Astrocyte (in vitro differentiated cells and primary cell): ENCODE results near the gene SDR39U1. TPM values are rescaled to one million over a fixed set of nuclear protein-coding genes. Genes with fewer than 3 reads are reported as not detected.

ENCODE experiments used
- DNase-seq: peaks from one replicate; pipeline ENCODE4 v3.0.0-alpha.2; 2010; ENCODE audit warnings: low read depth
- FAIRE-seq: peaks from 2 replicates; lab custom pipeline; 2011; peaks lifted over from hg19 to GRCh38; lab: Jason Lieb, UNC
- H2AFZ ChIP-seq: 2 replicates; pipeline ENCODE4 v1.6.0; 2012; ENCODE audit warnings: low read depth, low read length, inconsistent platforms
- H3K27ac ChIP-seq: 2 replicates; pipeline ENCODE4 v1.5.1; 2011; ENCODE audit warnings: low read depth, low read length, inconsistent platforms
- H3K27me3 ChIP-seq: 2 replicates; pipeline ENCODE4 v1.6.0; 2011; ENCODE audit warnings: low read length, inconsistent platforms; ENCODE audit not compliant: insufficient read depth
- H3K36me3 ChIP-seq: 2 replicates; pipeline ENCODE4 v1.5.1; 2011; ENCODE audit warnings: low read length, inconsistent platforms; ENCODE audit not compliant: insufficient read depth
- H3K4me1 ChIP-seq: 2 replicates; pipeline ENCODE4 v1.5.1; 2011; ENCODE audit warnings: low read length, inconsistent platforms; ENCODE audit not compliant: insufficient read depth
- H3K4me2 ChIP-seq: 2 replicates; pipeline ENCODE4 v1.6.0; 2012; ENCODE audit warnings: low read length, inconsistent platforms
- H3K4me3 ChIP-seq: 2 replicates; pipeline ENCODE4 v1.5.1; 2011; ENCODE audit warnings: low read depth, mild to moderate bottlenecking, low read length, inconsistent platforms; ENCODE audit not compliant: insufficient read depth
- H3K79me2 ChIP-seq: 2 replicates; pipeline ENCODE4 v1.6.0; 2012; ENCODE audit warnings: mild to moderate bottlenecking, low read length, inconsistent platforms; ENCODE audit not compliant: insufficient read depth
- H3K9ac ChIP-seq: 2 replicates; pipeline ENCODE4 v1.6.0; 2012; ENCODE audit warnings: mild to moderate bottlenecking, low read length, inconsistent platforms
- H3K9me3 ChIP-seq: 2 replicates; pipeline ENCODE4 v1.5.1; 2012; ENCODE audit warnings: low read depth, mild to moderate bottlenecking, low read length, inconsistent platforms; ENCODE audit not compliant: insufficient read depth
- H4K20me1 ChIP-seq: 2 replicates; pipeline ENCODE4 v1.6.0; 2012; ENCODE audit warnings: low read length, inconsistent platforms; ENCODE audit not compliant: insufficient read depth
- H3K27ac Mint-ChIP-seq: one replicate; pipeline ENCODE4 v1.8.0; 2021; ENCODE audit warnings: mild to moderate bottlenecking, mixed read lengths; ENCODE audit not compliant: unreplicated experiment
- H3K27me3 Mint-ChIP-seq: one replicate; pipeline ENCODE4 v1.8.0; 2021; ENCODE audit warnings: low read depth, mixed read lengths; ENCODE audit not compliant: unreplicated experiment
- H3K36me3 Mint-ChIP-seq: one replicate; pipeline ENCODE4 v1.8.0; 2021; ENCODE audit warnings: low read depth, mixed read lengths; ENCODE audit not compliant: unreplicated experiment
- H3K4me1 Mint-ChIP-seq: one replicate; pipeline ENCODE4 v1.8.0; 2021; ENCODE audit warnings: low read depth, mixed read lengths; ENCODE audit not compliant: unreplicated experiment
- H3K4me3 Mint-ChIP-seq: one replicate; pipeline ENCODE4 v1.8.0; 2021; ENCODE audit warnings: mild to moderate bottlenecking, moderate library complexity, mixed read lengths; ENCODE audit not compliant: unreplicated experiment
- H3K9me3 Mint-ChIP-seq: one replicate; pipeline ENCODE4 v1.8.0; 2021; ENCODE audit warnings: mild to moderate bottlenecking, mixed read lengths; ENCODE audit not compliant: unreplicated experiment
- EZH2 ChIP-seq: IDR thresholded peaks from 2 replicates; pipeline ENCODE4 v1.6.1; 2012; ENCODE audit warnings: mild to moderate bottlenecking, low read length, inconsistent platforms; ENCODE audit not compliant: insufficient read depth
- total RNA-seq: library from RNA; stranded (reverse); gene quantifications from 2 replicates; pipeline ENCODE4 v1.2.1, GENCODE V29; 2021
- TF ChIP-seq, protein P1 (sequence below): IDR thresholded peaks from 2 replicates; pipeline ENCODE4 v1.5.1; 2011; ENCODE audit warnings: low read depth, mild to moderate bottlenecking, inconsistent platforms, low read length, moderate library complexity; ENCODE audit not compliant: insufficient read depth

Gene SDR39U1
- total RNA-seq, 1 donor from 2014 or later: 28.1 TPM

DNA sequence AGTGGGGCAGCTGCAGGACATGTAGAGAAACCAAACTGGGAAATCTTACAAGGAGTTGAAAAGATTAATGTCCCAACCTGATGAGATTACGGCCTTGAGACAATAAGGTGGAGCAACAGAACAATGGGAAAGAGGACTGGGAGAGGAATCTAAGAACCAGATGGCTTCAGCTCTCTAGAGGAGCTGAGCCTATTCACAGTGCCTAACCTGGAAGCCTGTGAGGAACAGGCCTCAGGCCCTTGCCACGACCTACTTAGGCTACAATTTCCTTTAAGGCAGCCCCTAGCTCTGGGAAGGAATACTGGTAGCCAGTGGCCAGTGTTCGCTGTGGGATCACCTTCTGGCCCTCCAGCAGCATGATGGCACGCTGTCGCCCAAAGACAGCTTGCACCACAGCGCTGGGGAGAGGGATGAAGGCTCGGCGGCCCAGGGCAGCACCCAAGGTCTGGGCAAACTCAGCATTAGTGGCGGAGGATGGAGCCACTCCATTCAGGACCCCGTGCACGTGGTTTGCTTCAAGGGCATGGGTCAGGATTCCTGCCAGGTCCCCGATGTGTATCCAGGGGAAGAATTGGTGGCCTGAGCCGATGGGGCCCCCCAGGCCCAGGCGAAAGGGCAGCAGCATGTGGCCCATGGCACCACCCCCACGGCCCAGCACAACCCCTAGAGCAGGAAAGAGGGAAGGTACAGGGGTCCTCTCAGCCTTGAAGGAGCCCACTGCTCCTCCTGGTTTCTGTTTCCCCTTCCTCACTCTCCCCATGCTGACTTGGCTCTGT lies 2.6 kb downstream of the SDR39U1 start:
- TF ChIP-seq EZH2: no peak
- TF ChIP-seq, protein P1, sequence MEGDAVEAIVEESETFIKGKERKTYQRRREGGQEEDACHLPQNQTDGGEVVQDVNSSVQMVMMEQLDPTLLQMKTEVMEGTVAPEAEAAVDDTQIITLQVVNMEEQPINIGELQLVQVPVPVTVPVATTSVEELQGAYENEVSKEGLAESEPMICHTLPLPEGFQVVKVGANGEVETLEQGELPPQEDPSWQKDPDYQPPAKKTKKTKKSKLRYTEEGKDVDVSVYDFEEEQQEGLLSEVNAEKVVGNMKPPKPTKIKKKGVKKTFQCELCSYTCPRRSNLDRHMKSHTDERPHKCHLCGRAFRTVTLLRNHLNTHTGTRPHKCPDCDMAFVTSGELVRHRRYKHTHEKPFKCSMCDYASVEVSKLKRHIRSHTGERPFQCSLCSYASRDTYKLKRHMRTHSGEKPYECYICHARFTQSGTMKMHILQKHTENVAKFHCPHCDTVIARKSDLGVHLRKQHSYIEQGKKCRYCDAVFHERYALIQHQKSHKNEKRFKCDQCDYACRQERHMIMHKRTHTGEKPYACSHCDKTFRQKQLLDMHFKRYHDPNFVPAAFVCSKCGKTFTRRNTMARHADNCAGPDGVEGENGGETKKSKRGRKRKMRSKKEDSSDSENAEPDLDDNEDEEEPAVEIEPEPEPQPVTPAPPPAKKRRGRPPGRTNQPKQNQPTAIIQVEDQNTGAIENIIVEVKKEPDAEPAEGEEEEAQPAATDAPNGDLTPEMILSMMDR: no peak
- H3K4me3 Mint-ChIP-seq: no peak overlapping the region

DNA sequence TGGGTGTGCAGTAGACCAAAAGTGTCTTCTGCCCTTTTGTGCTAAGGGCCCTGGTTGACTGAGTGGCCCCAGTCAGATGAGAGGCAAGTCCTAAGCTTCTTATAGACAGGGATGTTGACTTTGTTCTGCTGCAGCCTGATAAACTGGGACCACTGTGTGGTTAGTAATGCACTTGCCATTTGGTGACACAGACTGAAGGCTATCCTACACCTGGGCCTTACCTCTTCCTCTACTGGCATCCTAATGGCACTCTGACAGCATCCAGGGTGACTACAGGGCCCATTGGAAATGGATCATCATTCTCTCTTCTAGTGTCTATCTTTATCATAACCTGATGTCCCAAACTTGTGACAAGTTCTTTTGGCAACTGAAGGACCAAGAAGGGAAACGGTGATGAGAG lies 3.3 kb downstream of the SDR39U1 start:
- Histone ChIP-seq H2AFZ (no peak overlapping the region), H3K27ac (no peak overlapping the region), H3K4me1 (peaks cover 12% of the 10 kb centered on the region), H3K9ac (no peak overlapping the region), H3K4me2 (no peak overlapping the region), H3K4me3 (no peak overlapping the region), H3K27me3 (no peaks in the 10 kb centered on the region), H4K20me1 (peaks cover 51% of the 10 kb centered on the region), H3K79me2 (peaks cover 32% of the 10 kb centered on the region), H3K36me3 (peaks cover 29% of the 10 kb centered on the region), H3K9me3 (no peaks in the 10 kb centered on the region)
- FAIRE-seq: no peak
- no peaks in the 10 kb centered on the region for H3K27me3 Mint-ChIP-seq
- no peak for DNase-seq
- H3K27ac Mint-ChIP-seq: no peak overlapping the region
- TF ChIP-seq, protein P1: no peak
- no peak for TF ChIP-seq EZH2
- peaks cover 3% of the 10 kb centered on the region for H3K4me1 Mint-ChIP-seq
- H3K9me3 Mint-ChIP-seq: no peaks in the 10 kb centered on the region
- no peak overlapping the region for H3K4me3 Mint-ChIP-seq
- peaks cover 9% of the 10 kb centered on the region for H3K36me3 Mint-ChIP-seq

More for the DNA sequence above, 2.6 kb downstream of the SDR39U1 start:
- Mint-ChIP-seq H3K4me1 (peaks cover 3% of the 10 kb centered on the region), H3K27me3 (no peaks in the 10 kb centered on the region), H3K27ac (peak overlapping the region; percentile 50), H3K9me3 (no peaks in the 10 kb centered on the region), H3K36me3 (peaks cover 9% of the 10 kb centered on the region)
- DNase-seq: no peak
- peak overlapping the region; percentile 9 for H3K9ac ChIP-seq
- no peaks in the 10 kb centered on the region for H3K9me3 ChIP-seq
- no peak for FAIRE-seq
- H3K4me1 ChIP-seq: peaks cover 12% of the 10 kb centered on the region
- H3K4me2 ChIP-seq: no peak overlapping the region
- no peak overlapping the region for H3K4me3 ChIP-seq
- no peak overlapping the region for H3K27ac ChIP-seq
- peaks cover 32% of the 10 kb centered on the region for H3K79me2 ChIP-seq
- peaks cover 47% of the 10 kb centered on the region for H4K20me1 ChIP-seq
- no peaks in the 10 kb centered on the region for H3K27me3 ChIP-seq
- no peak overlapping the region for H2AFZ ChIP-seq
- peaks cover 25% of the 10 kb centered on the region for H3K36me3 ChIP-seq
